ENCODE measurements around the gene AIMP2.
"Not testable (repeated sequence)": the region's sequence is repeated elsewhere in the genome, so short reads cannot be mapped to it uniquely, and the experiment has no call there.

The AIMP2 gene

GRCh38 chr7:6026820-6027311, 17.8 kb downstream of the AIMP2 start:
- DNase-seq, result no peak

GRCh38 chr7:6027806-6028365, 18.8 kb downstream of the AIMP2 start:
- DNase-seq, result no peak

GRCh38 chr7:6028563-6028962, 19.5 kb downstream of the AIMP2 start:
- DNase-seq, result no peak

GRCh38 chr7:6030988-6031387, 21.9 kb downstream of the AIMP2 start, which contains the start of gene ANKRD61:
Gene ANKRD61, plus strand, starts transcription at chr7:6031376. Its CDS starts 0 bp downstream, at chr7:6031376.
- DNase-seq, result no peak

- no peak for DNase-seq
These were observed 22.5 kb downstream of the AIMP2 start for GRCh38 chr7:6031567-6031966.

- no peak for DNase-seq
These were observed 23.1 kb downstream of the AIMP2 start for GRCh38 chr7:6032167-6032566.

- DNase-seq, result no peak
These were observed 23.6 kb downstream of the AIMP2 start for GRCh38 chr7:6032641-6033040.

DNA sequence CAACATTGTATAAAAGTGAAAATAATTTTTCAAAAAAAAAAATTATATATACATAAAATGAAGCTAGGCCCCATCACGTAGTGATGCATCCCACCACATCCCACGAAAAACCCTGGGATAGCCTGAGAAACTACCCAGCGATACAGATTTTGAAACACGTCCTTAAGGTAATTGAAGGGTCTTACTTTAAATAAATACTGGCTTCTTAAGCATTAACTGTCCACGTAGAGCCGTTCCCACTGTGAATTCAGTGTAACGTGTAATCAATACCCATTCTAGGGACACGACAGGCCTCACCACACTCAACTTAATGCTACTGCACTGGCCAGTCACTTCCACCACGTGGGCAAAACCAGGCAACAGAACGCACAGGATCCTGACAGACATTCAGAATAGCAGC, 26.1 kb downstream of the AIMP2 start:
- no peak for DNase-seq

GRCh38 chr7:6035686-6036085, 26.6 kb downstream of the AIMP2 start:
- DNase-seq, result no peak

DNA sequence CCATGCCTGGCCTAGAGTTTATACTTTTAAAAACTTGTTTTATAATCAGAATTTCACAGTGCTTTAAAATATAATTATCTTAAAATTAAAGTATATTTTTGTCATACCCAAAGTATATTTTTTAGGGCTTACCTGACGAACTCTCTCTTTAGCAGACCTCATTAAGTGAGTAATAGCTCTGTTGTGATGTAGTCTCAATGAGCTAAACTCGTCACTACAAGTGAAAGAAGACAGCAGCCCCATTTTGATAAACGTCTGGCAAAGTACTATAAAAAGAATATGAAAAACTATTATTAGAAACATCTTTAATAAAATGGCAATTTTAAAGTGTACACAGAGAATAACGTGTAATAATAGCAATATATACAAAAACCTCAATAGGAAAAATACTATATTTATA, 40.7 kb downstream of the AIMP2 start:
- no peak for DNase-seq

GRCh38 chr7:6051185-6051584, 42.1 kb downstream of the AIMP2 start:
- DNase-seq, result not testable (repeated sequence)

DNA sequence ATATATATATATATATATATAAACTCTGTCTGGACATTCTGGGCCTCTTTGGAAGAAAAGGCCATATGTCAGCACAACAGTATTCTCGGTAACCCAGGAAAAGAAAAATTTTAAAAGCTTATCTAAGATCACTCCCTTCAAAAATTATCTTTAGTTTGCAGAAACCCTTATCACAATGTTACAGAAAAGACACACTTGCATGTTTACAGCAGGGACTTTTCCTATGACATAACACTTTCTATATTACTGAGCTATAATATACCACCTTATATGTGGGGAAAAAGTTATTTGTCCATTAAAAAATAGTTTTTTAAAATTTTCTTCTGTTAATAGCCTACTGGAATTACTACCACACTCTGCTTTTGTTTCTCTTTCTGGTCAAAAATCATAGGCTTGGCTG, 47.5 kb downstream of the AIMP2 start:
- DNase-seq, result no peak

GRCh38 chr7:6057316-6058129, 48.5 kb downstream of the AIMP2 start:
- DNase-seq, result no peak

GRCh38 chr7:6059941-6060340, 50.9 kb downstream of the AIMP2 start:
- DNase-seq, result not testable (repeated sequence)

GRCh38 chr7:6071406-6071805, 62.3 kb downstream of the AIMP2 start:
- no peak for DNase-seq

Measured in left hindlimb (tissue), 1 donor.